Measurements from ENCODE around the gene THBS1.

THBS1 gene

GRCh38 chr15:39622660-39623516 is 42.0 kb downstream of the THBS1 start:
- TF ChIP-seq TCF12 (IDR thresholded peaks at IDR 0.05; ENCODE audit: low read depth) (no peak), TEAD4 (IDR thresholded peaks at IDR 0.05) (no peak), EGR1 (IDR thresholded peaks at IDR 0.05) (no peak), CEBPB (IDR thresholded peaks at IDR 0.05) (no peak), YY1 (IDR thresholded peaks at IDR 0.05; ENCODE audit: low read depth) (no peak), RAD21 (IDR thresholded peaks at IDR 0.05; ENCODE audit: low read depth) (no peak), CREB1 (IDR thresholded peaks at IDR 0.05; ENCODE audit: low read depth) (no peak), NFIC (IDR thresholded peaks at IDR 0.05) (no peak), REST (IDR thresholded peaks at IDR 0.05; ENCODE audit: low read depth) (no peak), EP300 (IDR thresholded peaks at IDR 0.05; ENCODE audit: borderline replicate concordance) (no peak)
- TF ChIP-seq, protein P1, sequence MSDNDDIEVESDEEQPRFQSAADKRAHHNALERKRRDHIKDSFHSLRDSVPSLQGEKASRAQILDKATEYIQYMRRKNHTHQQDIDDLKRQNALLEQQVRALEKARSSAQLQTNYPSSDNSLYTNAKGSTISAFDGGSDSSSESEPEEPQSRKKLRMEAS (IDR thresholded peaks at IDR 0.05), result no peak
- TF ChIP-seq, protein P2, sequence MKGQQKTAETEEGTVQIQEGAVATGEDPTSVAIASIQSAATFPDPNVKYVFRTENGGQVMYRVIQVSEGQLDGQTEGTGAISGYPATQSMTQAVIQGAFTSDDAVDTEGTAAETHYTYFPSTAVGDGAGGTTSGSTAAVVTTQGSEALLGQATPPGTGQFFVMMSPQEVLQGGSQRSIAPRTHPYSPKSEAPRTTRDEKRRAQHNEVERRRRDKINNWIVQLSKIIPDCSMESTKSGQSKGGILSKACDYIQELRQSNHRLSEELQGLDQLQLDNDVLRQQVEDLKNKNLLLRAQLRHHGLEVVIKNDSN (IDR thresholded peaks at IDR 0.05), result no peak

- no peak for TF ChIP-seq TCF12 (IDR thresholded peaks at IDR 0.05; ENCODE audit: low read depth)
- no peak for TF ChIP-seq TAF1 (IDR thresholded peaks at IDR 0.05; ENCODE audit: low read depth)
- no peak for TF ChIP-seq EGR1 (IDR thresholded peaks at IDR 0.05)
- no peak for TF ChIP-seq REST (IDR thresholded peaks at IDR 0.05; ENCODE audit: low read depth)
- no peak for TF ChIP-seq EP300 (IDR thresholded peaks at IDR 0.05; ENCODE audit: borderline replicate concordance)
- no peak for TF ChIP-seq FOXM1 (IDR thresholded peaks at IDR 0.05; ENCODE audit: borderline replicate concordance, low read depth)
- TF ChIP-seq, protein P1 (IDR thresholded peaks at IDR 0.05), result no peak
- TF ChIP-seq NFIC (IDR thresholded peaks at IDR 0.05), result no peak
- TF ChIP-seq TEAD4 (IDR thresholded peaks at IDR 0.05), result no peak
- TF ChIP-seq ZBTB7A (IDR thresholded peaks at IDR 0.05; ENCODE audit: low read depth), result no peak
- no peak for TF ChIP-seq CEBPB (IDR thresholded peaks at IDR 0.05)
- TF ChIP-seq RAD21 (IDR thresholded peaks at IDR 0.05; ENCODE audit: low read depth), result no peak
- TF ChIP-seq, protein P2 (IDR thresholded peaks at IDR 0.05), result no peak
- TF ChIP-seq CREB1 (IDR thresholded peaks at IDR 0.05; ENCODE audit: low read depth), result no peak
- no peak for TF ChIP-seq YY1 (IDR thresholded peaks at IDR 0.05; ENCODE audit: low read depth)
Observed at GRCh38 chr15:39623529-39623931, 42.7 kb downstream of the THBS1 start.

DNA sequence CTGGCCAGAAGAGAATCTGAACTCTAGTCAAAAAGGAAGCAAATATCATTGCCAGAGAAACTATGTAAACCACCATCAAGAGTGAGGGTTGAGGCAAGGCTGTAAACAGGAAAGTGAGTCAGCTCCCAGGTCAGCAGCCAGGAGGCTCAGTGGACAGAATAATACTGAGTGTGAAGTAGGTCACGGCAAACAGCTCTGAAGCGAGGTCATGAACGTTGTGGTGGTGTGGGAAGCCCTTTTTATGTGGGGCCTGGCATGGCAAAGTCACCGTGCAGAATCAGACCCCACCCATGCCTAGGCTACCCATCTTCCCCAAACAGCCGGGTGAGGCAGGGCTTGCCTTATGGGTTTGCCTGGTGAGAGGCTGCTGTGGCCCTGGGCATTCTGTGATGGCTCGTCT is 43.9 kb downstream of the THBS1 start:
- TF ChIP-seq, protein P1 (IDR thresholded peaks at IDR 0.05), result no peak
- no peak for TF ChIP-seq CEBPB (IDR thresholded peaks at IDR 0.05)
- TF ChIP-seq, protein P2 (IDR thresholded peaks at IDR 0.05), result no peak
- no peak for TF ChIP-seq NFIC (IDR thresholded peaks at IDR 0.05)
- TF ChIP-seq CREB1 (IDR thresholded peaks at IDR 0.05; ENCODE audit: low read depth), result no peak
- no peak for TF ChIP-seq ZBTB7A (IDR thresholded peaks at IDR 0.05; ENCODE audit: low read depth)

DNA sequence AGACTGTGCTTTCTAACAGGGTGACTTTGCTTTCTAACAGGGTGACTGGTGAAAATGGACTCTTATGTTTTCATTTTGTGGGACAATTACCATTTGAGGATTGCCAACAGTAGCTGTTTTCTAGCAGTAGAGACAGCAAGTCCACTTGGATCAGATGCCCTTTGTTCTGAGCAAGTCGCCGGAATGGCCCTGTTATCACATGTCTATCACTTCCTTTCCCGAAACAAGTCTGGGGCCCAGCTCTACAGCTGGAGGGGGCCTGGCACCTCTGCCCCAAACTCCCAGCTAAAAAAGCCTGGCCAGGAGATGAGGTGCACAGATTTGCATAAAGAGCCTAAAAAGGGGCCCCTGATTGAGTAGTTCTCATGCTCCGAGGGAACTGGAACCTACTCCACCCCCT is 44.6 kb downstream of the THBS1 start:
- TF ChIP-seq ZBTB7A (IDR thresholded peaks at IDR 0.05; ENCODE audit: low read depth), result no peak
- no peak for TF ChIP-seq REST (IDR thresholded peaks at IDR 0.05; ENCODE audit: low read depth)
- TF ChIP-seq, protein P2 (IDR thresholded peaks at IDR 0.05), result no peak

Measured in Ishikawa (cell line).